Measurements from ENCODE around the gene DNAJB2.

Gene DNAJB2

GRCh38 chr2:219281588-219281987 lies 2.4 kb downstream of the DNAJB2 start:
- Histone ChIP-seq H3K79me2 (ENCODE audit: insufficient read depth, low read length) (peaks cover 8% of the 10 kb centered on the region), H2AFZ (ENCODE audit: low read length) (no peak overlapping the region), H3F3A (ENCODE audit: insufficient read depth, low read length) (no peaks in the 10 kb centered on the region), H3K27ac (ENCODE audit: low read depth, low read length, poor library complexity, severe bottlenecking) (no peak overlapping the region), H3K9ac (ENCODE audit: low read length) (no peak overlapping the region), H3K4me3 (ENCODE audit: low read depth, low read length, poor library complexity, severe bottlenecking) (no peak overlapping the region), H3K9me2 (ENCODE audit: low read depth, low read length) (no peaks in the 10 kb centered on the region), H3K4me1 (ENCODE audit: insufficient read depth, low read length, severe bottlenecking) (peaks cover 39% of the 10 kb centered on the region), H3K36me3 (ENCODE audit: insufficient read depth, low read length) (peaks cover 53% of the 10 kb centered on the region), H3K27me3 (ENCODE audit: insufficient read depth, low read length) (no peaks in the 10 kb centered on the region), H3K4me2 (ENCODE audit: low read length) (no peak overlapping the region), H4K20me1 (ENCODE audit: insufficient read depth, low read length) (no peaks in the 10 kb centered on the region), H3K9me3 (ENCODE audit: low read length) (no peaks in the 10 kb centered on the region)
- TF ChIP-seq EZH2 (IDR thresholded peaks at IDR 0.05; ENCODE audit: borderline replicate concordance, low read length) (no peak), CTCF (IDR thresholded peaks at IDR 0.05; ENCODE audit: low read length) (no peak)

DNA sequence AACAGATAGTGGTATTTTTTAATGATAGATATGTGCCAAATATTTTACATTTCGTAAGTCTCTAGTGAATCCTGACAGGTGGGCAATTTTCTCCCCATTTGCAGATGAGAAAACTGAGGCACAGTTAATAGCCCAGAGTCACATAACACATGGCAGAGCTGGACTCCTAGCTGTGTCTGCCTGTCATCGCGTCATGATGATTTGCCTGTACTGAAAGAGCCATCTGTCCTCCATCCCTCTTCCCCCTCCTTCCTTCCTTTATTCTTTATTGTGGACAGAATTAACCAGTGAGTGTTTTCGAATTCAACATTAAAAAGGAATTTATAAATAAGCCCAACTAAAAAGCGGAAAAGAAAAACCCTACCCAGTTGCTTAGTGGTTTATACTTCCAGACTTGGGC lies 3.2 kb downstream of the DNAJB2 start:
- Histone ChIP-seq H3K27ac (ENCODE audit: low read depth, low read length, poor library complexity, severe bottlenecking) (no peak overlapping the region), H3K36me3 (ENCODE audit: insufficient read depth, low read length) (peaks cover 54% of the 10 kb centered on the region), H3K9ac (ENCODE audit: low read length) (no peak overlapping the region), H2AFZ (ENCODE audit: low read length) (no peak overlapping the region), H3F3A (ENCODE audit: insufficient read depth, low read length) (no peaks in the 10 kb centered on the region), H4K20me1 (ENCODE audit: insufficient read depth, low read length) (no peaks in the 10 kb centered on the region), H3K79me2 (ENCODE audit: insufficient read depth, low read length) (peaks cover 2% of the 10 kb centered on the region), H3K9me3 (ENCODE audit: low read length) (no peaks in the 10 kb centered on the region), H3K4me2 (ENCODE audit: low read length) (no peak overlapping the region), H3K27me3 (ENCODE audit: insufficient read depth, low read length) (no peaks in the 10 kb centered on the region), H3K4me3 (ENCODE audit: low read depth, low read length, poor library complexity, severe bottlenecking) (no peak overlapping the region), H3K9me2 (ENCODE audit: low read depth, low read length) (no peaks in the 10 kb centered on the region), H3K4me1 (ENCODE audit: insufficient read depth, low read length, severe bottlenecking) (peaks cover 35% of the 10 kb centered on the region)
- TF ChIP-seq CTCF (IDR thresholded peaks at IDR 0.05; ENCODE audit: low read length) (no peak), EZH2 (IDR thresholded peaks at IDR 0.05; ENCODE audit: borderline replicate concordance, low read length) (no peak)

GRCh38 chr2:219282943-219283581 lies 3.9 kb downstream of the DNAJB2 start:
- H3K27ac ChIP-seq (ENCODE audit: low read depth, low read length, poor library complexity, severe bottlenecking) = no peak overlapping the region
- peaks cover 32% of the 10 kb centered on the region for H3K4me1 ChIP-seq (ENCODE audit: insufficient read depth, low read length, severe bottlenecking)
- TF ChIP-seq CTCF (IDR thresholded peaks at IDR 0.05; ENCODE audit: low read length) (no peak), EZH2 (IDR thresholded peaks at IDR 0.05; ENCODE audit: borderline replicate concordance, low read length) (no peak)
- no peak overlapping the region for H3K9ac ChIP-seq (ENCODE audit: low read length)
- no peak overlapping the region for H3K4me2 ChIP-seq (ENCODE audit: low read length)
- H3K9me2 ChIP-seq (ENCODE audit: low read depth, low read length) = no peaks in the 10 kb centered on the region
- peaks cover 54% of the 10 kb centered on the region for H3K36me3 ChIP-seq (ENCODE audit: insufficient read depth, low read length)
- H3K9me3 ChIP-seq (ENCODE audit: low read length) = no peaks in the 10 kb centered on the region
- H3K27me3 ChIP-seq (ENCODE audit: insufficient read depth, low read length) = no peaks in the 10 kb centered on the region
- H3F3A ChIP-seq (ENCODE audit: insufficient read depth, low read length) = no peaks in the 10 kb centered on the region
- H3K79me2 ChIP-seq (ENCODE audit: insufficient read depth, low read length) = no peaks in the 10 kb centered on the region
- H4K20me1 ChIP-seq (ENCODE audit: insufficient read depth, low read length) = no peaks in the 10 kb centered on the region
- no peak overlapping the region for H3K4me3 ChIP-seq (ENCODE audit: low read depth, low read length, poor library complexity, severe bottlenecking)
- no peak overlapping the region for H2AFZ ChIP-seq (ENCODE audit: low read length)
